Smooth muscle cell of the brain vasculature (primary cell): ENCODE measurements around the gene HEATR1.
"Not testable (repeated sequence)": the region's sequence is repeated elsewhere in the genome, so short reads cannot be mapped to it uniquely, and the experiment has no call there.

Experiments used
- DNase-seq: peaks from one replicate; pipeline ENCODE4 v3.0.0-alpha.2; 2012; ENCODE audit warnings: low read depth, low spot score

The HEATR1 gene

DNA sequence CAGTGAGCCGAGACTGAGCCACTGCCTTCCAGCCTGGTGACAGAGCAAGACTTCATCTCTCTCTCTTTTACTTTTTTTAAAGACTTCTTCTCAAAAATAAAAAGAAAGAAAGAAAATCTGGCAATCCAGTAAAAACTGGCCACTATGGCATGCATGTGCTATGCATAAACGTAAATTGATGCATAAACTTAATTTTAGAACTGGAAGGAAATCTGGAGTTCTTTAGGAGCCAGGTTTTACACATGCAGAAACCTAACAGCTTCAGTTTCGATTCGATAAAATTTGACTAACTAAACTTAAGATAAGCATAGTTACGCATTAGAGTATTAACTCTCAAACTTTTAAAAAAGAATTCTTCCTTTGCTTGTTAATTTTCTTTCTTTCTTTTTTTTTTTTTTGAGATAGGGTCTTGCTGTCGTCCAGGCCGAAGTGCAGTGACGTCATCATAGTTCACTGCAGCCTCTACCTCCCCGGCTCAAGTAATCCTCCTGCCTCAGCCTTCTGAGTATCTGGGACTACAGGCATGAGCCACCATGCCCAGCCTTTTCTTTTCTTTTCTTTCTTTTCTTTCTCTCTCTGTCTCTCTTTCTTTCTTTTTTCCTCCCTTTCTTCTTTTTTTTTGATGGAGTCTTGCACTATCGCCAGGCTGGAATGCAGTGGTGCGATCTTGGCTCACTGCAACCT lies 92.4 kb downstream of the HEATR1 start:
- DNase-seq: no peak

DNA sequence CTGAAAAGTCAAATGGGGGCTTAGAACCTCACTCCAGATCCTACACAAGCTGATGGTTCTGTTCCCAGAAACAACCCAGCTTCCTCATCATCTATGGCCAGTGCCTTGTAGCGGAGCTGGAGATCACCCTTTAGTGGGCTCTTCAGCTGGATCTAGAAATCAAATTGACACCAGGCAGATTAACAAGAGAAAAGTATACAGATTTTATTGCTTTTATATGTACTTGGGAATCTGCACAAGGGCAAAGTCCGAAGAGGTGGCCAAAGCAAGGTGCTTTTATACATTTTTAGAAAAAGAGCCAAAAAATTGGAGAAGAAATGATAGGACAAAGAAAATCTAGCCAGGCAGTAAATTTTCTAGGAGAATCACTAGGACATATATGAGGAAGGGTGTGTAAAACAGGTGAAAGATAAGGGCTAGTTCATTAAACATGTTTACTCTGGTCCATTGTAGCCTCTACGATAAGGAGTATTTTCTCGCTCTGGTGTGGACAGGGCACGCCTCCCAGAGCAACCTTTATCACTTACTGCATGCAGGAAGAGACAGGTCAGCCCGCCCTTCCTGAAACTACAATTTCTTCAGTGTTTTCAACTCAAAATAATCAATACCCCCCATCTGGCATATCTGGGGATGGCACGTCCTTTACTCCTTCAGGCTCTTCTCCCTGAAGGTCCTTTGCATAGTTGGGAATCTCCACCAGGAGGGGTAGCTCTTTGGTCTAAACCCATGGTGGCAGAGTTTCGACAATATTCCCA lies 94.5 kb downstream of the HEATR1 start:
- no peak for DNase-seq

DNA sequence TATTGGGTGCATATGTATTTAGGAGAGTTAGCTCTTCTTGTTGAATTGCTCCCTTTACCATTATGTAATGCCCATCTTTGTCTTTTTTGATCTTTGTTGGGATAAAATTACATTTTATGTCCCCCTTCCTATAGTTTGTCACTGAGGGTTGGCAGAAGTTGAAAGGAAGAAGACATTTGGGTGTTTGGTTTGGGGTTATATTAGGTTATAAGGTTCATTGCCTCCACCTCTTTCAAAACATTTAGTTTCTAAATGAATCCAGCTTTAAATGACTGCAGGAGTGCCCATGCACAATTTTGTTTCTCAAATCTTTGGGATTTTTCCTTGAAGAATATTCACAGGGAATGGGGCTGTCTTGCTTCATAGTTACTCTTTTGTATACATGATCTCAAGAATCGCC lies 95.1 kb downstream of the HEATR1 start:
- no peak for DNase-seq

DNA sequence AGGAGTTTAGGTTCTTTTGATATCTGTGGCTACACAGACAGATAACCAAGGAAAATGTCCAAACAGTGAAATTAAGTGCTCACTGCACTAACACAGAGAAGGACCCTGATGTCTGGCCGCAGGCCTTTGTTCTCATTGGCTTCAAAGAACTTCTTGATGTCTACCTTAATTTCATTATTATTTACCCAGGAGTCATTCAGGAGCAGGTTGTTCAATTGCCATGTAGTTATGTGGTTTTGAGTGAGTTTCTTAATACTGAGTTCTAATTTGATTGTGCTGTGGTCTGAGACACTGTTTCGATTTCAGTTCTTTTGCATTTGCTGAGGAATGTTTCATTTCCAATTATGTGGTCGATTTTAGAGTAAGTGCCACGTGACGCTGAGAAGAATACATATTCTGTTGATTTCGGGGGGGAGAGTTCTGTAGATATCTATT lies 95.7 kb downstream of the HEATR1 start:
- no peak for DNase-seq

DNA sequence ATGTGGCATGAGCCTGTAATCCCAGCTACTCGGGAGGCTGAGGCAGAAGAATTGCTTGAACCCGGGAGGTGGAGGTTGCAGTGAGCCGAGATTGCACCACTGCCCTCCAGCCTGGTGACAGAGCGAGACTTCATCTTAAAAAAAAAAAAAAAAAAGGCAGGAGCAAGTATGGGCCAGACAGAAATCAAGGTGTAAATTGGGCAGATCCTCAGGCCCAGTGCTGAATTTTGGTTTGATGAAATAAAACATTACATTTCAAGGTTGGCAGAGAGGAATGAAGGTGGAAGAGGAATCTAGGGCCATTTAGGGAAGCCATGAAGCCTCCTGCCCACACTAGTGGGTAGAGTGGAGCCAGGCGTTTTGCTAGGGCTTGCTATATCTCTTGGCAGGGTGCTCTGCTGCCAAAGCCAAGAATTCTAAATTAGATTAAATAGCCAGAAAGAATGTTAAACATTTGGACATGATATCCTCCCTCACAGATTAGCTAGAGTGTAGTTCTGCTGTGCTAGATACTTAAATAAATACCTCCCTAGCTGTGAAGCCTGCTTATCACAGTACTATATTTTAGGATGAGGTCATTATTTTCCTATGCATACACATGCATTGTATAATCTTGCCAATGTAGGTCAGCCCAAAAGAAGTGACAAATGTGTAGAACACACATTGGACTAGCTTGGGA lies 97.2 kb downstream of the HEATR1 start:
- DNase-seq: no peak

DNA sequence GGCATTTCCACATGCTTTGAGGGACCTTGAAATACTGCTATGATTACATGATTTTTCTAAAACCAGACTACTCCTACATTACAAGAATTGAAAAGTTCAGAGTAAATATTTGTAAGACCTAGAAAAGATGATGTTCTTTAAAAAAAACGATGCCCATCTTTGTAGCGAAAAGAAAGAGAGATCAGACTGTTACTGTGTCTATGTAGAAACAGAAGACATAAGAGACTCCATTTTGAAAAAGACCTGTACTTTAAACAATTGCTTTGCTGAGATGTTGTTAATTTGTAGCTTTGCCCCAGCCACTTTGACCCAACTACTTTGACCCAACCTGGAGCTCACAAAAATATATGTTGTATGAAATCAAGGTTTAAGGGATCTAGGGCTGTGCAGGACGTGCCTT lies 100.0 kb downstream of the HEATR1 start:
- not testable (repeated sequence) for DNase-seq

DNA sequence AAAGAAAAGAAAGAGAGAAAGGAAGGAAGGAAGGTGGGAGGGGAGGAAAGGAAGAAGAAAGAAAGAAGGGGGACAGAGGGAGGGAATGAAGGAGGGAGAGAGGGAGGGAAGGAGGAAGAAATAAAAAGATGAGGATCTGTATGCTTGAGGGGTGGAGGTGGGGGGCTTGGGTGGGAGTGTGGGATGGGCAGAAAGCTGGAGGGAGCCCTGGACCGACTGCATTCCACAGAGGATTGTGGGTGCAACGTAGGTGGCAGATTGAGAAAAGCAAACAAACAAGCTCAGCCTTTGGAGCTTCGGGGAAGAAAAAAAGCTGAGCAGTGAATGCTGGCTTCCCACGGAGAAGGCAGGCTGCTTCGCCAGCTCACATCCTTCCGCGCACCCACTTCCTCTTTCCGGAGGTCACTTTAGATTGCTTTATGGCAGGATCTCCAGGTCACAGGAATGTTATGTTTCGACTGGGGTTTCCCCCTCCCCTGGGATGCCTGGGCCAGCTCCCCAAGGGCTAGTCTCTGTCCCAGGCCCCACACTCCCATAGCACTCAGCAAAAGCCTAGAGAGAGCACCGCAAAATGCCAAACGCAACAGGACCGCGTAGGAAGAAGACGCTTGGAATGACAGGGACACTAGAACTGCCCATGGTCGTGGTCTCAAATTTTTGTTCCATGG lies 101.2 kb downstream of the HEATR1 start:
- peak; percentile 52 for DNase-seq

DNA sequence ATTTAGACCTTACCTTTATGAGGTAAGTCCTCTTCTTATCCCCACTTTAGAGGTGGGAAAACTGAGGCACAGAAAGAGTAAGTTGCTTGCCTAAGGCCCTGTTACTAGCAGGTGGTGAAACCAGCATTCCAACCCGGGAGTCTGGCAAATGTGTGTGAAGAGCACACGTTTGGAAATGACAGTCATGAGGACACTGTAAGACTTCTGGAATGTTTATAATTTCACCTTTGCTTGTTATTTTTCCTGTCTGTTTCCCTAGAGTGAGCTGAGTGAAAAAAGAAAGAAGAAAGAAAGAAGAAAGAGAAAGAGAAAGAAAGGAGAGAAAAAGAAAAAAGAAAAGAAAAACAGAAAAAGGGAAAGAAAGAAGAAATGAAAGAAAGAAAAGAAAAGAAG lies 101.7 kb downstream of the HEATR1 start:
- DNase-seq: no peak

DNA sequence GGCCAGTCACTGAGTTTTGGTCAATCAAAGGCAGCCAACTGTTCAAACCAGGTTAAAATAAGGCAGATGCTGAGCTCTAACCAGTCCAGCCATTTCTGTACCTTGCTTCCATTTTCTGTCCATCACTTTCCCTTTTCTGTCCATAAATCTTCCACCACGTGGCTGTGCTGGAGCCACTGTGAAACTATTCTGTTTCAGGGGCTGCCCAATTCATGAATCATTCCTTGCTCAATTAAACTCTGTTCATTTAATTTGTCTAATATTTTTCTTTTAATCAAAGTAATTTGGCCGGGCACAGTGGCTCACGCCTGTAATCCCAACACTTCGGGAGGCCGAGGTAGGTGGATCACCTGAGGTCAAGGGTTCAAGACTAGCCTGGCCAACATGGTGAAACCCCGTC lies 103.2 kb downstream of the HEATR1 start:
- no peak for DNase-seq
